NCI-H2196 (cell line): ENCODE results near the gene CORO2A.
"Not testable (repeated sequence)": the region's sequence is repeated elsewhere in the genome, so short reads cannot be mapped to it uniquely, and the experiment has no call there.

Experiments
- DNase-seq: peaks from one replicate; lab custom pipeline; 2025; ENCODE audit not compliant: unreplicated experiment; lab: John Stamatoyannopoulos, UW

The CORO2A gene

GRCh38 chr9:98087420-98088354 is 104.8 kb downstream of the CORO2A start:
- DNase-seq = no peak

- DNase-seq = no peak
These were observed 106.0 kb downstream of the CORO2A start for GRCh38 chr9:98086461-98086860.

- no peak for DNase-seq
These were observed 106.5 kb downstream of the CORO2A start for GRCh38 chr9:98085944-98086343.

GRCh38 chr9:98085058-98085457 is 107.4 kb downstream of the CORO2A start:
- no peak for DNase-seq

- no peak for DNase-seq
These were observed 108.0 kb downstream of the CORO2A start for GRCh38 chr9:98084396-98084795.

GRCh38 chr9:98083566-98084183 is 108.8 kb downstream of the CORO2A start:
- no peak for DNase-seq

GRCh38 chr9:98083061-98083501 is 109.4 kb downstream of the CORO2A start:
- DNase-seq = no peak

- no peak for DNase-seq
These were observed 110.8 kb downstream of the CORO2A start for GRCh38 chr9:98081477-98082219.

- DNase-seq = no peak
These were observed 111.7 kb downstream of the CORO2A start for GRCh38 chr9:98080780-98081179.

GRCh38 chr9:98080326-98080725 is 112.1 kb downstream of the CORO2A start:
- DNase-seq = no peak

- DNase-seq = no peak
These were observed 113.5 kb downstream of the CORO2A start for GRCh38 chr9:98078895-98079294.

GRCh38 chr9:98076514-98076890 is 115.9 kb downstream of the CORO2A start:
- not testable (repeated sequence) for DNase-seq

GRCh38 chr9:98075332-98075805 is 117.1 kb downstream of the CORO2A start:
- no peak for DNase-seq

GRCh38 chr9:98074115-98074990 is 118.1 kb downstream of the CORO2A start:
- peak; percentile 64 for DNase-seq

GRCh38 chr9:98071737-98072136 is 120.7 kb downstream of the CORO2A start:
- DNase-seq = no peak
